ENCODE results near the gene GTPBP6.
A peak's percentile ranks its signal among the peaks of the same experiment; 100 is the strongest.

Gene GTPBP6

DNA sequence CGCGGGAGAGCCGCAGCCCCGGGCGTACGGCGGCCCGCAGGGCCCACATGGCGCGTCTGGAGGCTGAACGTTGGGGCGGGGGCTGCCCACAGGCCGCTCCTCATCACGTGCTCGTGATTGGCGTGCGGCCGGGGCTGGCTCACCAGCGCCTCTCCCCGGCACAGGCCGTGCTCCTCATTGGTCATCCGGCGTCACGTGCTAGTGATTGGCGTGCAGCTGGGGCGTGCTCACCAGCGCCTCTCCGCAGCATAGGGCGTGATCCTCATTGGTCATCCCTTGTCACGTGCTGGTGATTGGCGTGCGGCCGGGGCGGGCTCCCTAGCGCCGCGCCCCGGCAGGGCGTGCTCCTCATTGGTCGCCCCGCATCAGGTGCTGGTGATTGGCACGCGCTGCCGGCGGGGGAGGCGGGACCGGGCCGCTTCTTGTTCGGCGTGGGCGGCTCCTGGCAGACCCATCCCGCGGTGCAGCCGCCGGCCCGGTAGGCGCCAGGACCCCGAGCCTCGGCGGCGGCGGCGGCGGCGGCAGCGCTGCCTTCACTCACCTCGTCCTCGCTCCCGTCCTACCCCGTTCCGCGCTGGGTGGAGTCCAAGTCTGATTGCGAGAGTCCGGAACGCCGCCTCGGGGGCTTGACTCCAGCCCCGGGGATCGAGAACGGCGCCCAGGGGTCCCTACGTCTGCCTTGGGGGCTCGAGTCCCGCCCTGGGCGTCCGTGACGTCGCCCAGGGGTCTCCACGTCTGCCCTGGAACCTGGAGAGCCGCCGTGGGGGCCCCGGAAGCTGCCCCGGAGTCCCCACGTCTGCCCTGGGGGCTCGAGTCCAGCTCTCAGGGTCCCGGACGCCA is at the start of gene GTPBP6:
Gene GTPBP6 (minus strand): TSS at position 58 of the 840 bp plus-strand sequence. CDS start 9 bp downstream, at position 49.
- DNase-seq: peak; percentile 98

- DNase-seq: no peak
Observed at GRCh38 chrX:367866-368265, 49.3 kb upstream of the GTPBP6 start.

GRCh38 chrX:367349-367748 is 48.8 kb upstream of the GTPBP6 start:
- no peak for DNase-seq

DNA sequence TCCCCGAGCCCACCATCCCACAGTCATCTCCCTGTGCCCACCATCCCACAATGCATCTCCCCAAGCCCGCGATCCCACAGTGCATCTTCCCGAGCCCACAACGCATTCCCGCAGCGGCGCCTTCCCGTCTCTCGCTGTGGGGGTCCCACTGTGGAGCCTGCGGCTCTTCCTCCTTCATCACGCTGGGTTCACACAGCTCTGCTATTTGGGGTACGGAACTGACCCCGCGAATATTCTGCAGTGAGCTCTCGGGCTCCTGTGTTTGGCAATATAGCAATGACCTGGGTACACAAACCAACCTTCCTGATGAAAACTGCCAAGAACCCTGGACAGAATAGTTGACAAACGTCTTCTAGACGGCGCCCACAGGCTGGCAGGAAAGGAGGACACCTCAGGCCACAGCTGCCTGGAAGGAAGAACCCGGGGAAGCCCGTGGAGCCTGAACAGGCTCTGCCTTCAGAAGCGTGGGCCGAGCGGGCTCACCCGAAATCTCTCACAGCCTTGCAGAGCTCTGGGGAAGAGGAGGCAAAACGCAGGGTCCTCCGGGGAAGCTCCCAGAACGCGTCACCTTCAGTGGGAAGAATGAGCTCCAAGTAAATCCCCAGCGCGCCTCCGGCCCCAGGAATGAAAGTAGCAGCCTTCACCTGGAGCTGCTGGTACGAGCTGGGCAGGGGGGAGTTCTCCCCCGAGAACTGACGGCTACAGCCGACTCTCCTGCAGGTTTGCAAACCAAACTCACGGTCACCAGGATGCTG is 45.2 kb upstream of the GTPBP6 start:
- no peak for DNase-seq

DNA sequence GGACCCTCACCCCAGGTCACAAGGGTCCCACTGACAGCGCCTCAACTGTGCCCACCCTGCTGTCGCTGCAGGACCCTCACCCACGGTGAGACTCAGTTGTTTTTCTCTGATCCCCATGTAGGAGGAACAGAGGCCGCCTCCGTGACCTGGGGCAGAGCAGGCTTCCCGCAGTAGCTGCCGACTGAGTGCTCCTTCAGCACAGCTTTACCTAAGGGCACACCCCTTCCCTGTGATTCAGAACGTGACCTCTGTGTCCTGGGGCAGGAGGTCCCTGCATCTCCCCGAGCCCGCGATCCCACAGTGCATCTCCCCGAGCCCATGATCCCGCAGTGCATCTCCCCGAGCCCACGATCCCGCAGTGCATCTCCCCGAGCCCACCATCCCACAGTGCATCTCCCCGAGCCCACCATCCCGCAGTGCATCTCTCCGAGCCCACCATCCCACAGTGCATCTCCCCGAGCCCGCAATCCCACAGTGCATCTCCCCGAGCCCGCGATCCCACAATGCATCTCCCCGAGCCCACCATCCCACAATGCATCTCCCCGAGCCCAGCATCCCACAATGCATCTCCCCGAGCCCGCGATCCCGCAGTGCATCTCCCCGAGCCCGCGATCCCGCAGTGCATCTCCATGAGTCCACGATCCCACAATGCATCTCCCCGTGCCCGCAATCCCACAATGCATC is 44.5 kb upstream of the GTPBP6 start:
- no peak for DNase-seq

DNA sequence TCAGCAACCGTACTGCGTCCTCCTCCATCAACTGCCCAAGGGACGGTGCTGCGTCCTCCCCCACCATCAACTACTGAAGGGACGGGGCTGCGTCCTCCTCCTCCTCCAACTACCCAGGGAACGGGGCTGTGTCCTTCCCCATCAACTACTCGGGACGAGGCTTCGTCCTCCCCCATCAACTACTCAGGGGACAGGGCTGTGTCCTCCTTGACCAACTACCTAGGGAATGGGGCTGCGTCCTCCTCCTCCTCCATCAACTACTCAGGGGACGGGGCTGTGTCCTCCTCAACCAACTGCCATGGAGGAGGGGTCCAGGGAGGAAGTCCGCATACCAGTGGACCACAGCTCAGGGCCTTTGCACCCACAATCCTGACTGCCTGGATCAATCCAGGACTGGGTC is 43.8 kb upstream of the GTPBP6 start:
- no peak for DNase-seq

DNA sequence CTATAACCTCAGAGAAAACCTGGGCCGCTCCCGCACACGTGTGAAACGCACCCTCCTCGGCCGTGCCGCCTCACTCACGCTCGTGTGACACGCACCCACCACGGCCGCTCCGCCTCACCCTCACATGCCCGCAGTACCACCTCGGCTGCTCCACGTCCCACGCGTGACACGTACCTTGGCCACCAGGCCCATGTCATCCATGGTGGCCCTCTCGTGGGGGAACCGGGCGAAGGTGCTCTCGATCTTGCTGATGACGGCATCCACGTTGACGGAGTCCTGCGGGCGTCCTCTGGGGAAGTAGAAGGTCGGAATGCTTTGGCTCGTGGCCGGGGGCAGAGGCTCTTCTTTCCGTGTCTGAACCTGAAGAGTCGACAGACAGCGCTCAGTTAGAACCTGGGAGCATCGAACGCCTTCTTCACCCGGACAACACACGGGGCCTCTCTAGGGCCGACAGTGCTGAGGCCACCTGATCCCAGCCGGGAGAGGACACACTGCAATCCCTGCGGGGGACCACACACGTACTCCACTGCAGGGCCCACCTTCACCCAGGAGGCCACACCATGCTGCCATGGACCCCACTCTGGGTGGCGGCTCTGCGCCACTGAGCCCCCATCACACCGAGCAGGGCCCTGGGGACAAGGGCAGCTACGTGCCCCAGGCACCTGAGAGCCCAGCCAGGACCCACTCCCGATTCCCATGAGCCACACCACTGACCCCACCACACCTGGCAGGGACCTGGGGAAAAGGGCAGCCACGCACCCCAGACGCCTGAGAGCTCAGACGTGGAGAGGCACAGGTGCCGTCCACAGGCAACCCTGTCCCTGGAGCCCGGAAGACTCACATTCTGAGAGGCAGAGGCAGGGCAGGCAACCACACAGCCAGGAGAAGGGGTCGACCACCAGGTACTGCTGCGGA is 42.9 kb upstream of the GTPBP6 start:
- no peak for DNase-seq

DNA sequence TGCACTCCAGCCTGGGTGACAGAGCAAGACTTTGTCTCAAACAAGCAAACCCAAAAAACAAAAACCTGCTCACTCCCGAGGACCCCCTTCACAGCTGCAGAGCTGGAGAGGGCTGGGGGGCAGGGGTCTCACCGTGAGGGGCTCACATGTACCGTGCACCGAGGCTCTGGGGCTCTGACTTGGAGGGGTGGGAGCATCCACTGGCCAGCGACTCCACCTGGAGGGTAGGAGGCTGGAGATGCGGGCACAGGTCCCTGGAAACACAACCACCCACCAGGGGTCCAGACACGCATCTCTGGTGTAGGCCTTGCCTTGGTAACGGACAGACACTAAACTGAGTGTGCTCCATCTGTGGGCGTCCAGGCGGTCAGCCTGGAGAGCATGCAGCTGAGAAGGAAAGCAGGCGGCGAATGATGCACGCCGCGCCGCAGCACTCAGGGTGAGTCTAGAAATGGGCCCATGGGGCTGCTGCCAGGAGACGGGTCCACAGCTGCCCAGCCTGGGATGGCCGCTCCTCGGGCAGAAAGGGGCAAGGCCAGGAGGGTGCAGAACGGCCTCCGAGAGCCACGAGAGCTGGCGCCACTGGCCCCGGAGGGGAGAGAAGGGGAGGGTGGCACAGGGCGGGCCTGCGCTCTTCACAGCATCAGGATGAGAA is 42.0 kb upstream of the GTPBP6 start:
- no peak for DNase-seq

- DNase-seq: no peak
Observed at GRCh38 chrX:358651-359143, 40.1 kb upstream of the GTPBP6 start.

- peak; percentile 53 for DNase-seq
Observed at GRCh38 chrX:357693-358471, 39.3 kb upstream of the GTPBP6 start.

DNA sequence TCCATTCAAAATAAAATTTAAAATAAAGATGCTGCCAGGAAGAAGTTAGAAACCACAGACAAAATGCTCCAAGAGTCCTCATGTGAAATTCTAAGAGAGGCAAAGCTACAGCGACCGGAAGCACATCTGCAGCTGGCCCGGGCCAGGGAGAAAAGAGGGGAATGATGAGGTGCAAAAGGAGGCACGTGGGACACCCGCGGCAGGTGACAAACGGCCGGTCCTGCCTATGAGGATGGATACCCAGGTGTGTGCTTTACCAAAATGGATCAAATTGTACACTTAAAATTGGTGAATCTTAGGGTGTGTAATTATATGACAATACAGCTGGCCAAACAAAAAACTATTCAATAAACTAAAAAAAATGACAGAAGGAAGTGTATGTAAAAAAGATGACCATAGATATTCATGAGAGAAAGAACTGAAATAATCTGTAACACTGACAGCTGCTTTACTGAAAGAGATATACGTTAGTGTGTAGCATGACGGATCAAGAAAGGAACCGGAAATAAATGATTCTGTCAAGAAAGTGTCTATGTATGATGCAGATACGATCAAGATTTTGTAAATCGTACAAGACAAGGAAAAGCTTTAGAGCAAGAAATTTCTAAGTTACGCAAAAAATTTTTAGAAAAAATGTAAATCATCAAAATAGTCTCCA is 38.6 kb upstream of the GTPBP6 start:
- no peak for DNase-seq

DNA sequence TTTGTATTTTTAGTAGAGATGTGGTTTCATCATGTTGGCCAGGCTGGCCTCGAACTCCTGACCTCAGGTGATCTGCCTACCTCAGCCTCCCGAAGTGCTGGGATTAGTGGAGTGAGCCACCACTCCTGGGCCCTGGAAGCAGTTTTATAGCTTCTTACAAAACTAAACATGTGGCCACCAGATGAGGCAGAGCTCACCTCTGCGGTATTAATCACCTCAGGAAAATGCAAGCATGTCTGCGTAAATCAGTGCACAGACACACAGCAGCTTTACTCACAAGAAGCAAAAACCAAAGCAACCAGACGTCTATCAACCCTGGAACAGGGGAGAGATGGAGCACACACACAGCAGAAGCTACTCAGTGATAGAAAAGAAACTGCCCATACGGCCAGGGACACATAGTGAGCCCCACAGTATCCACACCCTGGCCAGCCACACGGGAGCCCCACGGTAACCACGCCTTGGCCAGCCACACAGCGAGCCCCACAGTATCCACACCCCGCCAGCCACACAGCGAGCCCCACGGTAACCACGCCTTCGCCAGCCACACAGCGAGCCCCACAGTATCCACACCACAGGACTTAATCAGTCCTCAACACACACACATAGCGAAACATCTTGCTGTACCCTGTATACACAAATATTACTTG is 37.9 kb upstream of the GTPBP6 start:
- no peak for DNase-seq

DNA sequence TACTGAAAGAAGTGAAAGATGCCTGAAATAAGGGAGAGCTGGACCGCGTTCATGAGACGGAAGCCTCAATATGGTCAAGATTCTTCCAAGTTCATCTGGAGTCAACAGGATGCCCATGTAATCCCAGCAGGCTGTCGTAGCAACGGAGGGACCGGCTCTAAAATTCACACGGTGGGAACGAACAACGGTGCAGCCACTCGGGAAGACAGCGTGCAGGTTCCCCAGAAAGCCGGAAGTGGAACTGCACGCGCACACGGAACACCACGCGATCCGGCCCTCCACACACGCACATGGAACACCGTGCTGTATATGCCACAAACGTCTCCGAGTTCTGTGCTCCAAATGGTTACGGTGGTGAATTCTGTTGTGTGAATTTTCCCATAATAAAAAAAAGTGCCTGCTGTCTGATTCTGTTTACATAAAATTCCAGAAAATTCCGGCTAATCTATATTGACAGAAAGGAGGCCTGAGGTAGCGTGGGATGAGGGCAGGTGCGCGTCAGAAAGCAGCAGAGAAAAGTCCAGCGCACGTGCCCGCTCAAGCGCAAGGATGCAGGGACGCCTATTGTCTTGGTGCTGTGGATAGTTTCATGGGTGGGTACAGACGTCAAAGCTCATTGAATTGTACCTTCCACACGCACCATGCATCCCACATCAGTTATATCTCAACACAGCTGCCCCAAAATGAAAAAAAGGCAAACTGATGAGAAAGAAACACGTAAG is 36.9 kb upstream of the GTPBP6 start:
- no peak for DNase-seq

- no peak for DNase-seq
Observed at GRCh38 chrX:353566-354535, 35.3 kb upstream of the GTPBP6 start.

DNA sequence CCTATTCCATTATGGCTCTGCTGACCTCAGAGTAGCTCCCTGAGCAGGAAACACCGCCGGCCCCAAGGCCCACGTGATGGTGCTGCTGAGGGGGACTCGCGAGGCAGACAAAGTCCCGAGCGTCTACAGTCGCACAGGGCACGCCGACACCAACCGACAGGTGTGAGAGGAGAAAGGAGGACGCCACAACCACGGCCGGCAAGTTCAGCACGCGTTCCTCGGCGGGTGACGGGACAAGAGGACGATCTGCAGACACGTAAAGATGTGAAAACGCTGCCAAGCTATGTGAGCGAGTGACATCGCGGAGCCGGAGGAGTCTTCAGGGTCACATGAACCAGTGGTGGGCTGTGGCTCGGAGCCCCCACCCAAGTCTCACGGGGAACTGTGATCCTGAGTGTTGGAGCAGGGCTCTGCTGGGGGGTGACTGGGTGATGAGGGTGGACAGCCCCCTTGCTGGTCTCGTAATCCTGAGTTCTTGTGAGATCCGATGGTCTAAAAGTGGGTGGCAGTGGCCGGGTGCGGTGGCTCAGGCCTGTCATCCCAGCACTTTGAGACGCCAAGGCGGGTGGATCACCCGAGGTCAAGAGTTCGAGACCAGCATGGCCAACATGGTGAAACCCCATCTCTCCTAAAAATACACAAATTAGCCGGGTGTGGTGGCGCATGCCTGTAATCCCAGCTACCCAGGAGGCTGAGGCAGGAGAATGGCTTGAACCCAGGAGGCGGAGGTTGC is 34.2 kb upstream of the GTPBP6 start:
- no peak for DNase-seq

- DNase-seq: no peak
Observed at GRCh38 chrX:352181-352580, 33.6 kb upstream of the GTPBP6 start.

- DNase-seq: no peak
Observed at GRCh38 chrX:351736-352135, 33.1 kb upstream of the GTPBP6 start.

Data from stimulated activated CD4-positive, alpha-beta T cell treated with anti-CD3 and anti-CD28 coated beads, Interleukin-15, amount 100 ng/mL, for 24 hours (primary cell).